GM18508 (cell line): ENCODE measurements around the gene POLQ.
"Not testable (repeated sequence)": the region's sequence is repeated elsewhere in the genome, so short reads cannot be mapped to it uniquely, and the experiment has no call there.

Source experiments
- ATAC-seq: cut with Tn5 transposase; IDR thresholded peaks from one replicate; pipeline ENCODE4 v1.9.1; 2021; ENCODE audit warnings: moderate number of reproducible peaks; ENCODE audit not compliant: insufficient read depth, unreplicated experiment

POLQ gene

DNA sequence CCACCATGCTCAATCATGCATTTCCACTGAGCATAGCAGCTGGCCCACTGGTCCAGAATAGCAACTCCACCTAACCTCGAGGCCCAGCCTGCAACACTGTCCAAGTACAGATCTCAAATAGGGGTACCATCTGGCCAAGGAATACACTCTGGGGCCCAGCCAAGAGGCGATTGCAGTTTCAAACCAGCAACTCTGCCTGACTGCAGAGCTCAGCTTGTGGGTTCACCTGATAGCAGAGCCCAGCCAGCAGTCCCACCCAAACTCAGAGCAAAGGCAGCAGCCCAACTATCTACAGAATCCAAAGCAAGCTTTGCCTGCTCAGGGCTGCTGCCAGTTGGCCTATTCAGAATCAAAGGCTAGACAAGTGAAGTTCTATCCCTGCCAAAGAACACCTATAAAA, 30.5 kb downstream of the POLQ start:
- ATAC-seq, result no peak

DNA sequence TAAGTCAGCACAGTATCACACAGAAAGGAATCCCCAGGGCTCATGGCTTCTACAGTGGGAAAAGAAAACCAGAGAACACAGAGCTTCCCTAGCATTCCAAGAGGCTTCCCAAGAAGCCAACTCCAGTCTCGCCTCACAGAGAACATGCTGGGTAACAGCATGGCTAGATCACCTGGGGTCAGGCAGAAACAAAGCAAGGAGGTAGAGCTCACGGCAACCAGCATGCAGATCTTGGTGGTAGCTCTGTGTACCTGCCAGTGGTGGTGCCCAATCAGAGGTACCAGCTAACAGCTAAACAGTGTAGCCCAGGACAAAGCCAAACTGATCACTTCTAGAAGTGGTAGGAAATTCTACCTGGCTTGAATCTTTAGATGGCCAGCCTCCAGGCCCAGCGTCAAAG, 31.3 kb downstream of the POLQ start:
- ATAC-seq, result no peak

DNA sequence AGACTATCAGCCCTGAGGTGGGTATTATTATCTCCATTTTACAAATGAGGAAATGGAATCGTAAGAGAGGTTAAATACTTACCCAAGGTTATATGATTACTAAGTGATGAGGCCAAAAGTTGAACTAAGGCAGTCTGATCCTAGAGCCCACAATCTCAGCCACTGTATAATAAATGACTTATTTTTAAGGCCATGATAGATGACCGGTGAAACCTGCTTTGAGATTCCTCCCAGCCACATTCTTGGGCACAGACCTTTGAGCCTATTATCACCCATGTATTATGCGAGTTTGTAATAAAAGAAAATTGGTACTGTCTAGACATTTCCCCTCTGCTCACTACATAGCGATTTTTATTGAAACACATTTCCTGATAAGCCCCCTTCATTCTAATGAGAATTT, 37.4 kb downstream of the POLQ start:
- no peak for ATAC-seq

DNA sequence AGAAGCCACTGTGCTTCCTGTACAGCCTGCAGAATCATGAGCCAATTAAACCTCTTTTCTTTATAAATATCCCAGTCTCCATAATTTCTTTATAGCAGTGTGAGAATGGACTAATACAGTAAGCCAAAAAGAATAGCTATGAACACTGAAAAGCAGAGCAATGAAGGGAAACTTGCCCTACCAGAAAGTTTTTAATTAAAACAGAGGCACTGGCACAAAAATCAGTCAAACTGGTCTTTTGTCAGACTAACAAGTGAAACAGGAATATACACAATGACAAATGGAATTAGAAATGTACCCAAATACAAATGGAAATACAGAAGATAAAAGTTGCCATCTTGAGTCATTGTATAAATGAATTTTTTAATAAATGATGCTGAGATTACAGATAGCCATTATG, 40.5 kb downstream of the POLQ start:
- no peak for ATAC-seq

DNA sequence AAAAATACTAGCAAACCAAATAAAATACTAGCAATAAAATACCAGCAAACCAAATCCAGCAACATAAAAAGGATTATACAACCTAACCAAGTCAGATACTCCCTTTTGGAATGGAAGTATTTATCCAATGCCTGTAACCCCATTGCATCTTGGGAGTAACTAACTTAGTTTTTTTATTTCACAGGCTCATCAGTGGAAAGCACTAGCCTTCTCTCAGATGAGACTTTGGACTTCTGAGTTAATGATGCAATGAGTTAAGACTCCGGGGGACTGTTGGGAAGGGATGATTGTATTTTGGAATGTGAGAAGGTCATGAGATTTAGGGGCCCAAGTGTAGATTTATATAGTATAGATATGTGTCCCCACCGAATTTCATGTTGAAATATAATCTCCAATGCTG, 41.2 kb downstream of the POLQ start:
- ATAC-seq, result no peak

DNA sequence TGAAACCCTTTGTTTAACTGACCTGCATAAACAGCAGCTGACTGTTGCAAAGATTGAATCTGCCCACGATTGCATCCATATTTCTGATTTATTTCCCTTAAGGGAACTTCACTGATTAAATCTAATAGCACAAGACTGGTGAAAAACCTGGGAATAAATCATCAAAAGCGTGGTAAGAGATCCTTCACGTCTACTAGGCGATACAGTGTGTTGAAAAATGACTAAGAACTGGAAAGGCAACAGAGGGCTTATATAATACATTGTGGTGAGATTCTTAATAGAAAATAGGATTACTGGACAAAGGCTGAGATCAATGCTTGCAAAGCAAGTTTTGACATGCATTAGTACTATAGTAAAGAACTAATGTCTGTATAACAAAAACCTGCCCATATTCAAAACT, 49.0 kb downstream of the POLQ start:
- no peak for ATAC-seq

DNA sequence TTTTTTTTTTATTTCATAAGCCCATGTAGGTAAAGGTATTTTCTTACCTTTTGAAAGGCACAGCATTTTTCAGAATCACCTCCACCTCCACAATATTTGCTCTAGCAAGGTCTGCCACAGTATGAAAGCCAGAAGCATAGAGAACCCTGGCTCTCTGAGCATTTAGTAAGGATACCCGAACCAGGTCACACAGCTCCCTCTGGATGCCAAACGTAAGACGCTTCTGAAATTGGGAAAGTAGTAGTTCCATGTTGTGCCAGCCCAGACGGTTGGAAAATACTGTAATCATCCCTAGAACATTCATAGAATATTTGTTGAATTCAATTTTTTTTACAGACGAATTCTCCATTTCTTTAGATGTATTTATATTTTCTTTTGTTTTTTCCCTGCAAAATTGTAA, 52.4 kb downstream of the POLQ start:
- no peak for ATAC-seq

DNA sequence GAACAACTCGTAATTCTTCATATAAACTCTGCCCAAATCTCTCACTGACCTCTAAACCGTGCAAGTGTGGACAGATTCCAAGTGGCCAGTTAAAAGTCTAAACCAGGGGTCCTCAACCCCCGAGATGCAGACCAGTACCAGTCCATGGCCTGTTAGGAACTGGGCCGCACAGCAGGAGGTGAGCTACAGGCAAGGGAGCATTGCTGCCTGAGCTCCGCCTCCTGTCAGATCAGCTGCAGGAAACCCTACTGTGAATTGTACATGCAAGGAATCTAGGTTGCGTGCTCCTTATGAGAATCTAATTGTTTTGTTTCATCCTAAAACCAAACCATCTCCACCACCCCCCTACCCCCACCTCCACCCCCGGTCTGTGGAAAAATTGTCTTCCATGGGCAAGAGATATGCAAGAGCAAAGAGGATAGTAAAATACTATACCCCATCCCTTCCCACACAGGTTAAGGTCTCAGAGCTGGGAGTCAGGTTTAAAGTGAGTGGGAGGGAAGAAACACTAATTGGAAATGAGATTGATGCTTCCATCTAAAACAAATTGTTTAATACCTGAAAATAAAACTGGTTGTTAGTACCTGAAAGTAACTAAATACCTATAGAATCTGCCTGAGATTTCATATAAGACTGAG, 54.0 kb downstream of the POLQ start:
- no peak for ATAC-seq

DNA sequence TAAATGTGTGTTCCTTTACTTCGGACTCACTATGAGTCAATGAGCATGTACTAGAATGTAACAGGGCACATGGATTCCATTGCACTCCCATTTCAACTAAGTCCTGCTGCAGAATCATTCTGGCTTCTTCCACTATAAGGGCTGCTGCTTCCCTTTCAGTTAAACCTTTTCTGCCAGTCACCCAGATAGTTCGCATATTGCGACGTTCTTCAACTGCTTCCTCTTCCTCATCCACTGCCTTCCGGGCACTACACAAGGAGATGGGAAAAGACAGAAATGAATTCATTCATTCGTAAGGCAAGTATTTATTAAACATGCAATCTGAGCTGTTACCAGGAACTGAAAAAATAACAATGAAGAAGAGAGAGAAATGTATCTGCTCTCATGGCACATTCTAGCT, 55.6 kb downstream of the POLQ start:
- no peak for ATAC-seq

DNA sequence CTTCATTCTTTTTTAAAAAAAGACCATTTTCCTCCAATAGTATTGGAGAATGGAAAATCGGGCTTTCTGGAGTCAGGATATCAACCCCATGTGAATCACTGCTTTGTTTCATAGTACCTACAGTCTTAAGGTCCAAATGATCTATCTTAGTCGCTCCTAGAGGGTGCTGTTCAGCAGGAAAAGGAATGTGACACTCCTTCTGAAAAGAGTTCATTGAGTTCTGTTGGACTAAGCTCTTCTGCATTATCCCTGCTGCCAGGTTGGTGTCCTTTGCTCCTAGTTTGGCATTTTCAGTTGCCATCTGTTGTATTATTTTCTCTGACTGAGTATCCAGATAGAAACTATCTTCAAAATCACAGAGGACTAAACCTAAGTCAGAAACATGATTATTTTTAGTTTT, 57.2 kb downstream of the POLQ start:
- ATAC-seq, result no peak

DNA sequence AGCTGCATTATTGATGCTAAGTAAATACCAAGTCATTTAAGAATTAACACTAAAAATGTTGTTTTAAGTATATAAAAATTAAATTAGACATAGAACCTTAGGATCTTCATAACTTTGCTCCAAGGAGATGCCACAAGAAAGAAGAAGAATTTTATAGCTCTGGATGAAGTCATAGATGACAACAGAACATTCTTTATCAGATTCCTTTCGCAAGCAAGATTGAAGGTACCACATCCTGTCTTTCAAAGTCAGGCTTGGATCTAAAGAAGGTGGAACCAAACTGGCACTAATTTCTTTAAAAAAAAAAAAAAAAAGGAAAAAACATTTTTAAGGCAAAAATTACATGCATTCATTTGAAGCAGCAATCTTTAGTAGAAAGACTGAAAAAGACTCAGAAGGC, 62.5 kb downstream of the POLQ start:
- no peak for ATAC-seq

DNA sequence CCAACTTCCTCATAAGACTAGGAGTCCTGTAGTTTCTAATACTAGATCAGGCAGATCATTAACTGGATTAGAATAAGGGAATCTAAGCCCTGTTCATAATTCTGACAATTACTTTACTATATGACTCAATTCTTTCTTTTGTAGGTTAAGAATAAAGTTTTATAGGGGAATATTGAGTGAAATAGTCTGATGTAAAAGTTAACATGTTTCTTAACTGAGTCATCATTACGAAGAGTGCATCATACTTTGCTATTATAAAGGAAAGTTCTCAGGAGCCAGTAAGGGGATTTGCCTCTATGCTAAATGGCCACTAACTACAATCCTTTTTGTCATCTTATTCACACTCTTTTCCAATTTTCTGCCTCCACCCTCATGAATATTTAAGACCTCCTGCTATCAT, 63.1 kb downstream of the POLQ start:
- ATAC-seq, result no peak

DNA sequence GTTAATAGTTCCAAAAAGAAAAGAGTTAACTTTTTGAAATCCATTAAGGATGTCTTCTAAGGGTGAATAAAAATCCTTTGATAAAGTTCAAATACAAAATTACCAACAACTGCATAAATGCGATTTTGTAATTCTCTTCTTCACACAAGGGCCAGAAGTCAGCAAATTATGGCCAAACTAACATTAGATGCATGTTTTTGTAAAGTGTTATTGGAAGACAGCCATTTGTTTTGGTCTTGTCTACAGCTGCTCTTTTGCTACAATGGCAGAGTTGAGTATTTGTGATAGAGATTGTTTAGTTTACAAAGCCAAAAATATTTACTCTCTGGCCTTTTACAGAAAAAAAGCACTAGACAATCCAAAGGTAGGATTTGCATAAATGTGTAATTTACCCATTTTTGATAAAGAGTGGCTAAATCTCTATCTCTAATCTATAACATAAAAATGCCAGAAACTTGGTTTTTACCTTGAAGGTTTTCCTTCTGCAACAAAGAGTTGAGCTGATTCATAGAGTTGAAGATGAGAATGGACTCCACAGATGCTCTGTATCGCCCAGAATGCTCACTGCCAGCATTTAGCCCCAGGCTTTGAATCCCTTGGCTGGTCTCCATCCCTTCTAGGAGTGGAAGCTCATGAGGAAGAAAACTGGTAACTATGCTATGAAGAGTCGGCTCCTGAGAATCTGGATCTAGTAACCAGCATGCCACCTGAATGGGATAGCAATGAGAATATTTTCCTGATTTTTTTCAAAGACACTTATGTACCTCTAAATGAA, 64.5 kb downstream of the POLQ start:
- no peak for ATAC-seq

DNA sequence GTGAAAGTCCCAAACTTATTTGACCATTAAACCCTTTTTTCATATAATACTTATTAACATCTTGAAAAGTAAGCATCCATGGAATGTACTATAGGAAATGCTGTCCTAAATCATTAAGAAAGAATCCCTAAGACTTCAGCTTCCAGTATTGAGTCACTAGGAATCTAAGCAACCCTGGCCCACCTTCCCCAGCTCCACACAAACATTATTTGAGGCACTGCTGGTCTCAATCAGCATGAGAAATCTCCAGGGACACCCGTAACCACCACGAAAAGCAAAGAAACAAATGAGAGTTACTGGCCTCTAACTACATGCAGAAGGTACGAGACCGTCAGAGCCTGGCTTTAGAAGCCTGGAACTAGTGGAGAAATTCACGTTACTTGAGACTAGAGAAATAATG, 68.2 kb downstream of the POLQ start:
- no peak for ATAC-seq

DNA sequence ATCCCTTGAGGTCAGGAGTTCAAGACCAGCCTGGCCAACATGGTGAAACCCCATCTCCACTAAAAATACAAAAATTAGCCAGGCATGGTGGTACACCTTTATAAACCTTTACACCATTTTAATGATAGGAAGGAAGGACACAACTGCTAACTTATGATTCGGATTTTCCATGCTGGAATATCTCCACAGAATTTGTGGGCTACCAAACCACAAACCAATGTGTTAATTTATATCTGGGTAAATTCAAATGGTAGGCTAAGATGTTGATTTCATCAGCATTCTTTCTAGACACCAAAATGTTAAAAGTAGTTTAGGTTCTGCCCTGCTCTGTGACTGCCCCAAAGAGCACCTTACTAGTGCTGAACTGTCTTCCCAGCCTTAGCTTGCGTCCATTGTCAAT, 72.8 kb downstream of the POLQ start:
- ATAC-seq, result no peak

DNA sequence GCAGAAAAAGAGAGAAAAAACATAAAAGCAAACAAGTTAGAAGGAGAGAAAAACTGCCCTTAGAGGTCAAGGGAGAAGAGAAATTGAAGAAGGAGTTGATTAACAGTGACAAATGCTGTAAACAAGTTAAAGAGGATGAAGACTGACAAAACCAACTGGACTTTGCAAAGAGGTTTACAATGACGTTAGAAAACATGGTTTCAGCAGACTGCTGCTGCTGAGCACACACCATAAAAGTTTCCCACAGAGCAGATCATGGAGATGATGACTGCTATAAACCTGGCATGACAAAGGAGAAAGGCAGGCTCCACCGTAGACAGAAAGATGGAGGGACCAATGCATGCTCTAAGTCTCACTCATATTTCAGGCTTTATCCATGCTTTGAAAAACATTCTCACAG, 78.7 kb downstream of the POLQ start:
- no peak for ATAC-seq

DNA sequence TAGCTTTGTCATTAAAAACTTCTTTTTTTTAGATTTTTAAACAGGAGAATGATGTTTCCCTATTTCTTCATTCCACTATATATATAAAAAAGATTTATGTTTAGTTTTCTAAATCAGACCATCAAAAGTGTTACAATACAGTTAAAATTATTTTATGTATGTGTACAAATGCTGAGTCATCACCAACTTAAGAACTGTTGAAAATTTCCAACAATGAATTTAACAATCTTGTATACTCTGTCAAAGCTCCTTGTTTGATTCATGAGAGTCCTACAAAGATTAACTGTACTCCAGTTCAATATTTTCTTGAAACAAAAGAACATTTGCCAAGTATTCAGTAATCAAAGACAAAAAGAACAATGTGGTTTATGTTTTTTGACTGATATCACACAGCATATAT, 82.0 kb downstream of the POLQ start:
- ATAC-seq, result no peak

DNA sequence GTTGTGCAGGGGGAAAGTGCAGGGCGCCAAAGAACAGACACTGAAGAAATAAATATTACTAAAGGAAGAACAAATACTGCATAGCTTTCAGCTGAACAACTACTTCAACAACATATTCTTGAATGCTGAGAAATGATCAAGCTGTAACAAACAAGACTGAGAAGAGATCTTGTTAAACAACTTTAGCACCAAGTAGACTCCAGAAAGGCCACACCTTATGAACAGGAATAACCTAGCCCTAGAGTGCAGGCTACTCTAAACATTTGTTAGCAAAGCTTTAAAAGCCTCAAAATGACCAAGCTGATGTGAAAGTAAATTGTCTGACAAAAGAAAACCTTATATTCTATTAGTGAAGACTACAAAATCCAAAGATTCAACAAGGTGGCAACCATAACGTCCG, 83.2 kb downstream of the POLQ start:
- no peak for ATAC-seq

DNA sequence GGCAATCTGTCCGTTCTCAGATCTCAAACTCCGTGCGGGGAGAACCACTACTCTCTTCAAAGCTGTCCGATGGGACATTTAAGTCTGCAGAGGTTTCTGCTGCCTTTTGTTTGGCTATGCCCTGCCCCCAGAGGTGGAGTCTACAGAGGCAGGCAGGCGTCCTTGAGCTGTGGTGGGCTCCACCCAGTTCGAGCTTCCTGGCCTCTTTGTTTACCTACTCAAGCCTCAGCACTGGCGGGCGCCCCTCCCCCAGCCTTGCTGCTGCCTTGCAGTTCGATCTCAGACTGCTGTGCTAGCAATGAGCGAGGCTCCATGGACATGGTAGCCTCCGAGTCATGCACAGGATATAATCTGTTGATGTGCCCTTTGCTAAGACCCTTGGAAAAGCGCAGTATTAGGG, 94.0 kb downstream of the POLQ start:
- not testable (repeated sequence) for ATAC-seq

DNA sequence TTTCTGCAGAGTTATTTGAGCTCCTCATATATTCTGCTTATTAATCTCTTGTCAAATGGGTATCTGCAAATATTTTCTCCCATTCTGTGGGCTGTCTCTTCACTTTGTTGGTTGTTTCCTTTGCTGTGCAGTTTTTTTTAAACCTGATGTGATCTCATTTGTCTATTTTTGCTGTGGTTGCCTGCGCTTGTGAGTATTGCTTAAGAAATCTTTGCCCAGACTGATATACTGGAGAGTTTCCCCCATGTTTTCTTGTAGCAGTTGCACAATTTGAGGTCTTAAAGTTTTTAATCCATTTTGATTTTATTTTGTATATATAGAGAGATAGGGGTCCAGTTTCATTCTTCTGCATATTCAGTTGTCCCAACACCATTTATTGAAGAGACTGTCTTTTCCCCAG, 102.3 kb downstream of the POLQ start:
- ATAC-seq, result no peak

DNA sequence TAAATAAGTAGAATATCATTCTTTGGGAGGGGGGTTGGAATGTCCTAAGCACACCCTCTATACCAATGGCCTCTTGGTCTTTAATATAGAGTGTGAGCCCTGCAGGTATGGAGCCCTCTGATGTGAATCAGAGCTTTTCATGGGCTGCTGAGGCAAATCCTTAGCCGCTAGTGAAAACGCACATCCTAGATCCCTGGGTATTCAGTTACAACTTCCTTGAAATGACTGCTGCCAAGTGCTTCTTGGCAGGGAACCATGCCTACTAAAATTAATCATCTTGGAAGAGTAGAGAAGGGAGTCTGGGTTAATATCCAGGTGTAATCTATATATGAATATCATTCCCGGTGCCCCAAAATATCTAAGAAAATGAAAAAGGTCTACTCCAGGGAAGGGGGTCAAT, 109.1 kb downstream of the POLQ start:
- ATAC-seq, result no peak

DNA sequence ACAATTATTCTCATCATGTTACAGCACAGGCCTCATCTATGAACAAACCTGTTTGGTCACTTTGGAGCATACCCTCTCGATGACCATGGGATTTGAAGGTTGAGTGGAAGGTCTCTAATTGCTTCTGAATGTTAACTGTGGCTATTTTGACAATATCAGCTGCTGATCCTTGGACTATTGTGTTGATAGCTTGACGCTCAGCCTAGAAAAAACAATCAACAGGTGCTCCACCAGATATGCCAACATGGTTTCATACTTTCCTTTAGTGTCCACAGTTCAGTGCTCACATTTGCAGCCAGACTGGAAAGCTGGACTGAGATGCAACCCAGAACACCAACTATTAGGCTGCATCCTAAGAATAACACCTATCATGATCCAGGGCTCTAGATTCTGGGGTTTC, 109.7 kb downstream of the POLQ start:
- ATAC-seq, result no peak
